Measurements from ENCODE around the gene KCNIP4.

KCNIP4 gene

DNA sequence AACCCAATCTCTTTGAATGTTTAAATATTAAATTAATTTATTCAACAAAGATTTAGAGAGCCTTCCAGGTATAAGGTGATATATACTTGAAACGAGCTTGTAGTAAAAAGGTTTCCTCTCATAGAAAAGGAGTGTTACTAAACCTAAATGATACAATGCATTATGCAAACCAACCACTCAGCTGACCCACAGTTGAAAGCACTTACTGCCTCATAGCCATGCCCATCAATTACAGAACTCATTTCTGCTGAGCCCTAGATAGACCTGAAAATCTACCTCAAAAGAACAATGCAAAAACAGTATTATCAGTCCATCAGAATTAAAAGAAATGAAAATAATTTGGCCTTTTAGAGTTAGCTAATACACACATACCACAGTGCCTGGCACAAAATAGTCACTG is 75.4 kb downstream of the KCNIP4 start:
- H3K27me3 ChIP-seq (ENCODE audit: control insufficient read depth, insufficient read depth, low read length): no peaks in the 10 kb centered on the region
- H3K4me1 ChIP-seq (ENCODE audit: control insufficient read depth, insufficient read depth, low read length): no peaks in the 10 kb centered on the region
- H3K9ac ChIP-seq (ENCODE audit: low read length): no peak overlapping the region
- H3K36me3 ChIP-seq (ENCODE audit: control insufficient read depth, insufficient read depth, low read length): no peaks in the 10 kb centered on the region
- H3K9me3 ChIP-seq (ENCODE audit: control insufficient read depth, low read length): no peaks in the 10 kb centered on the region
- H3K4me3 ChIP-seq (ENCODE audit: low read length): no peak overlapping the region

DNA sequence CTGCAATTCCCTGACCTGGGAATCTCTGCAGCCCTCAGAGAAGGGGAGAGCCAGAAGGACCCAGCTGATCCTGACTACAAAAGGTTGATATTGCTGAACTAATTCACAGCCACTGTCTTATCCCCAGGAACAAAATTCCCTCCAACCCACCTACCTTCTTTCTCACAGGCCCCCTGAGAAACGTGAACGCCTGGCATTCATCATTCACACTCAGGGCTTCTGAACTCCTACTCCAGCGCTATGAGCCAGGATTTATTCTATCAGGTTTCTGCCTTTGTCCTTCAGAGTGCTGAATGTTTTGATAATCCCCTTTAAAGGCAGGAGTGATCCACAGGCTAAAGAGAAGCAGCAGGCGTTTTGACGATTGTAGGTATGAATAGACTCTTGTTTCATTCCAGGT is 76.5 kb downstream of the KCNIP4 start:
- Histone ChIP-seq H3K27me3 (ENCODE audit: control insufficient read depth, insufficient read depth, low read length) (no peaks in the 10 kb centered on the region), H3K9ac (ENCODE audit: low read length) (no peak overlapping the region), H3K4me3 (ENCODE audit: low read length) (no peak overlapping the region), H3K36me3 (ENCODE audit: control insufficient read depth, insufficient read depth, low read length) (no peaks in the 10 kb centered on the region), H3K9me3 (ENCODE audit: control insufficient read depth, low read length) (no peaks in the 10 kb centered on the region), H3K4me1 (ENCODE audit: control insufficient read depth, insufficient read depth, low read length) (no peaks in the 10 kb centered on the region)

DNA sequence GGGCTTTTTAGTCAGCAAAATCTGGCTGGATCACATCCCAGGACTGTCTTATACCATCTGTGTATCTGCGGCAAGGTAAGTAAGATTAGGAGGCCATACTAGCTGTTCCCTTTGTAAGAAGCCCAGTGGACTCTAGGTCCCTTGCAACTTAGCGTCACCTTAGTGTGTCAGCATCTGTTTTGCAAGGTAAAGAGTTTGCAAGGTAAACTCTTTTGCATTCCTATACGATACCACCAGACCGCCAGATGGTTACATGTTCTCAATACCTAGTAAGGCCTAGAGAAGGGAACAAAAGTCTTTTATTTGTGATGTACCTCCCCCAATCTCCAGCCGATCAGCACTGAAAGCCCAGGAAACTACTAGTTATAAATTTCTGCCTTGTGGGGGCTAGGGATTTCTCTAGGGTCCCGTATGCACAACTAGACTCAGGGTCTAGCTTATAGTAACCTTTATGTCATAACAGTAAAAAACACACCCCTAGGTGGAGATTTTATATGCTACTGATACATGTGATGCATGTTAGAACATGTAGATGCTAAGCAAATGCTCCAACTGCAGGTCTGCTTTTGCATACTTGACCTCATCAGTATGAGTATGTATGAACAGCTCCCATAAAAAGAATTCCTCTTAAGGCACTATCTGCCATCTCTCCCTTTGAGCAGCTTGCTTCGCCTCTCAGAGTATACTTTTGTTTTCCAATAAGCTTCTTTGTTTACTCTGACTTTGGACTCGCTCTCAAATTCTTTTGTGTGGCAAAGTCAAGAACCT is 78.4 kb downstream of the KCNIP4 start:
- H3K4me1 ChIP-seq (ENCODE audit: control insufficient read depth, insufficient read depth, low read length): no peaks in the 10 kb centered on the region
- H3K4me3 ChIP-seq (ENCODE audit: low read length): no peak overlapping the region
- no peaks in the 10 kb centered on the region for H3K36me3 ChIP-seq (ENCODE audit: control insufficient read depth, insufficient read depth, low read length)

DNA sequence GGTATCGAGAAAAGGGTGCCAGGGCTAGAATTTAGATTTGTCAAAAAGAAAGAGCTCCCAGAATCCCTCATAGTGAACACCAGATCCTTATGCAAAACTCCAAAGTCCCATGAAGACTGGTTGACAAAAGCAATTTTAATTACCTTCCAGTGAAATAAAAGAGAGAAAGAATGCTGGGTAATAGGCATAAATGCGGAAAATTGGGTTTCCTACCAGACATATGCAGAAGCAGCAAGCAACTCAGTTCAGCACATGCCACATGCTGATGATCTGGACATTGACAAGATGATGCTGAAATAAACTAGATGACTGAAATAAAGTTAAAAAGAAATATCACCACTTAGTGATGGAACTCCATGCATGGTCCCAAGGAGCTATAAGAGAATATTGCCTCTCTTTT is 83.9 kb downstream of the KCNIP4 start:
- Histone ChIP-seq H3K4me3 (ENCODE audit: low read length) (no peak overlapping the region), H3K9ac (ENCODE audit: low read length) (no peak overlapping the region)

More for the DNA sequence above, 78.4 kb downstream of the KCNIP4 start:
- Histone ChIP-seq H3K9me3 (ENCODE audit: control insufficient read depth, low read length) (no peaks in the 10 kb centered on the region), H3K27me3 (ENCODE audit: control insufficient read depth, insufficient read depth, low read length) (no peaks in the 10 kb centered on the region), H3K9ac (ENCODE audit: low read length) (no peak overlapping the region)

DNA sequence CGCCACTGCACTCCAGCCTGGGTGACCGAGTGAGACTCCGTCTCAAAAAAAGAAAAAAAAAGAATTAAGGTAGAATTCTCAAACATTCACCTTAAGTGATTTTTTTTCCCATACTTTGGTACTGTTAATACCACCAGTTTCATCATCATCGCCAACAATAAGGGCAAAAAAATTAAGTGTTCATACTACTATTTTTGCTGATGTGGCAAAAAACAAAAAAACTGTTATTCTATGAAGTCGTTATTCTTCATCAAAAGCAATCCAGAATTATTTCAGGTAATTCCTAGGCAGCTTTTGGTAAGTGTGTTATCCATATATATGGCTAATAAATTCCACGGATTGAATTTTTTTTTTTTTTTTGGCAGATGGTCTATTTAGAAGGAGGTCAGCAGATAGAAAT is 85.7 kb downstream of the KCNIP4 start:
- H3K36me3 ChIP-seq (ENCODE audit: control insufficient read depth, insufficient read depth, low read length): no peaks in the 10 kb centered on the region

More for the DNA sequence above, 83.9 kb downstream of the KCNIP4 start:
- no peaks in the 10 kb centered on the region for H3K9me3 ChIP-seq (ENCODE audit: control insufficient read depth, low read length)
- no peaks in the 10 kb centered on the region for H3K4me1 ChIP-seq (ENCODE audit: control insufficient read depth, insufficient read depth, low read length)
- H3K36me3 ChIP-seq (ENCODE audit: control insufficient read depth, insufficient read depth, low read length): no peaks in the 10 kb centered on the region
- H3K27me3 ChIP-seq (ENCODE audit: control insufficient read depth, insufficient read depth, low read length): no peaks in the 10 kb centered on the region

DNA sequence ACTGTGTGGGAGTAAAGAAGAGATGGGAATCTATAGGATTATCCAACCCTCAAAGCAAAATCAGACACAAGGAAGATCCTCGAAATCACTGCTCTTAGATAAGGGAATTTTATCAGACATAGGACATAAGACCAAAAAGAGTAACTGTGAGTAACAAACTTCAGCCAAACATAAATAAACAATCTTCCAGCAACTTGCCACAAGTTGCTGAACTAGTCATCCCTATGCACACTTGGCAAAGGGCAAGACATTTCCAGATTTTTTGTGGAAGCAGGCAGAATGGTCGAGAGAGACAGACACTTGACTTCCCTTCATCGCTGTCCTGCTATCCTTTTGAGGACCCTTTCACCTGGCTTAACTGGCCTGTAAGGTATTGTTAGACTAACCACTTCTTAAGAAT is 89.6 kb downstream of the KCNIP4 start:
- Histone ChIP-seq H3K4me3 (ENCODE audit: low read length) (no peak overlapping the region), H3K9ac (ENCODE audit: low read length) (no peak overlapping the region), H3K36me3 (ENCODE audit: control insufficient read depth, insufficient read depth, low read length) (no peaks in the 10 kb centered on the region), H3K9me3 (ENCODE audit: control insufficient read depth, low read length) (no peaks in the 10 kb centered on the region), H3K4me1 (ENCODE audit: control insufficient read depth, insufficient read depth, low read length) (no peaks in the 10 kb centered on the region), H3K27me3 (ENCODE audit: control insufficient read depth, insufficient read depth, low read length) (no peaks in the 10 kb centered on the region)

More for the DNA sequence above, 85.7 kb downstream of the KCNIP4 start:
- no peaks in the 10 kb centered on the region for H3K27me3 ChIP-seq (ENCODE audit: control insufficient read depth, insufficient read depth, low read length)
- no peaks in the 10 kb centered on the region for H3K9me3 ChIP-seq (ENCODE audit: control insufficient read depth, low read length)
- H3K4me3 ChIP-seq (ENCODE audit: low read length): no peak overlapping the region
- H3K4me1 ChIP-seq (ENCODE audit: control insufficient read depth, insufficient read depth, low read length): no peaks in the 10 kb centered on the region
- H3K9ac ChIP-seq (ENCODE audit: low read length): no peak overlapping the region

DNA sequence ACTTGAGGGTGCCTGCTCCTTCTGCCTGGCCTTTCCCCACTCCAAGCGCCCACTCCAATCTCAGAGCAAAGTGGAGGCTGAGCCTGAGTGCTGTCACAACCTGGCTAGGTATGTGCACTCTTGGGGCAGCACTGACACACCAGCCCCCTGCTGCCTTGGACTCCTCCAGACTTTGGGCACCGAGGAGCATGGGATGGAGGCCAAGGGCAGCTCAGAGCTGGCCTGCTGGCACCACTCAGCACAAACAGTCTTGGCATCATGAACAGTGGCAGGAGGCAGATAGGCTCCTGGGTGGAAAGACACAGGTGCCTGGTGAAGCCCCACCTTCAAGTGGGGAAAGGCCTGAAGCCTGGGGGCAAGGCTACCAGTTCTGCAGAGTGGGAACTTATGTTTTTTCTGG is 91.8 kb downstream of the KCNIP4 start:
- Histone ChIP-seq H3K4me1 (ENCODE audit: control insufficient read depth, insufficient read depth, low read length) (no peaks in the 10 kb centered on the region), H3K36me3 (ENCODE audit: control insufficient read depth, insufficient read depth, low read length) (no peaks in the 10 kb centered on the region), H3K9ac (ENCODE audit: low read length) (no peak overlapping the region), H3K9me3 (ENCODE audit: control insufficient read depth, low read length) (no peaks in the 10 kb centered on the region), H3K4me3 (ENCODE audit: low read length) (no peak overlapping the region), H3K27me3 (ENCODE audit: control insufficient read depth, insufficient read depth, low read length) (no peaks in the 10 kb centered on the region)

DNA sequence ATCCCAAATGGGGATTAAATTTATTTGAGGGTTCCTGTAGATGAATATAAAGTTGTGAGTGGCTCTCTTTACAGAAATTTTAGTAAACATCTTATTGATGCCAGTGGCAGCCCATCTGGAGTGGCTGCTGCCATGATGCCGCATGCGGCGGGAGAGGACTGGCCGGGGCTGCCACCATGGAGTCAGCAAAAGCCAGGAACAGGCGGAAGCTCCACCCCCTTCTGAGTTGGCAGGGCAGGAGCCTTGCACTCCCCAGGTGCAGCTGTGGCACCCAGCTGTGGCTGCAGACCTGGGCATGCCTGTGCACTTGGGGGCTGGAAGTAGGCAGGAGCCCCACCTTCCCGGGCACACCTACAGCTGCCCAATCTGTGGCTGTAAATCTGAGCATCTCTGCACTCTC is 92.3 kb downstream of the KCNIP4 start:
- H3K36me3 ChIP-seq (ENCODE audit: control insufficient read depth, insufficient read depth, low read length): no peaks in the 10 kb centered on the region
- no peaks in the 10 kb centered on the region for H3K27me3 ChIP-seq (ENCODE audit: control insufficient read depth, insufficient read depth, low read length)
- no peak overlapping the region for H3K9ac ChIP-seq (ENCODE audit: low read length)
- H3K9me3 ChIP-seq (ENCODE audit: control insufficient read depth, low read length): no peaks in the 10 kb centered on the region
- no peak overlapping the region for H3K4me3 ChIP-seq (ENCODE audit: low read length)
- H3K4me1 ChIP-seq (ENCODE audit: control insufficient read depth, insufficient read depth, low read length): no peaks in the 10 kb centered on the region

DNA sequence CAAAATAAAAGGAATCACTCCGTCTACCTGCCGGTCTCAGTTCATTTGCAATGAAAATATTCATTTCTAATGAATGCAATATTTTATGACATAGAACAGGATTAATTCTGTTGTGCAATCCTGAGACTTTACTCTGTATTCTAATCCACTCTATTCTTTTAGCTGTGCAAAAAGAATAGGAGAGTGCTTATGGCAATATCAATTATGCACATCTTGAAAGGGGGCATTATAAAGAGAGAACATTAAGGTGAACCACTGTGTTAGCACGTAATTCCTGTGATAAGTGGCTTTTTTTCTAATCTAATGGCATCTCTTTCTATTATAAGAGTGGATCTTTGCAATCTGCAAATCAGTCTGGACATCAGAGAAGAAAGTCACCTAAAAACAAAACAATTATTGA is 99.5 kb downstream of the KCNIP4 start:
- H3K36me3 ChIP-seq (ENCODE audit: control insufficient read depth, insufficient read depth, low read length): no peaks in the 10 kb centered on the region
- no peaks in the 10 kb centered on the region for H3K4me1 ChIP-seq (ENCODE audit: control insufficient read depth, insufficient read depth, low read length)
- H3K9ac ChIP-seq (ENCODE audit: low read length): no peak overlapping the region
- no peaks in the 10 kb centered on the region for H3K27me3 ChIP-seq (ENCODE audit: control insufficient read depth, insufficient read depth, low read length)
- no peaks in the 10 kb centered on the region for H3K9me3 ChIP-seq (ENCODE audit: control insufficient read depth, low read length)
- H3K4me3 ChIP-seq (ENCODE audit: low read length): no peak overlapping the region

DNA sequence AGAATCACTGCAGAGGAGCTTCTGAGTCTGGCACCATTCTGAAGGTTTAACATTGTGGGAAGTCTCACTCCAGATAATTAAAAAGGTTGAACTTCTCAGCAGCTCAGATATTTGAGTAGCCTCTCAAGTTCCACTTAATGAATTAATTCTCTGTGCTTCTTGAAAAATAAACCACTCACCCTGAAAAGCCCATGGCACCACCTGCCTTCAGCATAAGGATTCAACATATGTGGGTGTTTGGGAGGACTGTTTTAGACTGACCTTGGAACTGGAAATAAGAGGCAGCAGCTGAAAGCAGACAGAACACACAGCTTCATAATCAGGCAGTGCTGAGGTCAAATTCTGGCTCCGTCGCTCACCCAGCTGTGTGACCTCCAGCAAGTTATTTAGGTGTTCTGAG is 100.6 kb downstream of the KCNIP4 start:
- Histone ChIP-seq H3K9me3 (ENCODE audit: control insufficient read depth, low read length) (no peaks in the 10 kb centered on the region), H3K9ac (ENCODE audit: low read length) (no peak overlapping the region), H3K4me3 (ENCODE audit: low read length) (no peak overlapping the region), H3K4me1 (ENCODE audit: control insufficient read depth, insufficient read depth, low read length) (no peaks in the 10 kb centered on the region), H3K36me3 (ENCODE audit: control insufficient read depth, insufficient read depth, low read length) (no peaks in the 10 kb centered on the region), H3K27me3 (ENCODE audit: control insufficient read depth, insufficient read depth, low read length) (no peaks in the 10 kb centered on the region)

DNA sequence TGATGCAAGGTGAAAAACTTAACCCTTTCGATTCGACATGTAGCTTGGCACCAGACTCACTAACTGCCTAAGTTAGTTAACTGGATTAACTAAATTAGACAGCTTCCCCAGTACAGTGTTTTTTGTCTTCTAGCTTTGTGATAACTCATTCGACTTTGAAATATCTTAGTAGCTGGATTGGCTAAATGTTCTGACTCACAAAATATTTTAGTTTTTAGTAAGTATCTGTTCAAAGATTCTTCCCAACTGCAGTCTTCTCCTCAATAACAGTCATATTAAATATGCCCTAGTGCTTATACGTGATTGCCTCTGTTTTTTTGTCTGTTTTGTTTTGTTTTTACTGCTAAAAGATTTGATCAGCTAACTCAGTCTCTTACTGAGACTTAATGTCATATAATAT is 102.9 kb downstream of the KCNIP4 start:
- Histone ChIP-seq H3K9me3 (ENCODE audit: control insufficient read depth, low read length) (no peaks in the 10 kb centered on the region), H3K4me1 (ENCODE audit: control insufficient read depth, insufficient read depth, low read length) (no peaks in the 10 kb centered on the region), H3K27me3 (ENCODE audit: control insufficient read depth, insufficient read depth, low read length) (no peaks in the 10 kb centered on the region), H3K4me3 (ENCODE audit: low read length) (no peak overlapping the region), H3K36me3 (ENCODE audit: control insufficient read depth, insufficient read depth, low read length) (no peaks in the 10 kb centered on the region), H3K9ac (ENCODE audit: low read length) (no peak overlapping the region)

DNA sequence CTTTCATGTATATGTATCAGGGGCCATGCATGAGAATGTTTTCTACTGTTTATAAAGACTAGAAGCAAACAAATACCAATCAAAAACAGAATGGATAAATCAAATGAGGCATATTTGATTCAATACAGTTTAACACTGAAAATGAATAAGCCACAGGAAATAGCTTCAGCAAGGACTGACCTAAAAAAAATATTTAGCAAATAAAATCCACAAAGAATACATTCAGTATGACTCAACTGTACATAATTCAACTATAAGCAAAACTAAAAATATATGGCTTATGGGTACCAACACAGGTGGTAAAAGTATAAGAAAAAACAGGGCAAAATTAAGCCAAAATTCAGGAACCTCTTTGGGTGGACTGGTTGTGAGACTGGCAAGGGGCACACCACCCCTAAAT is 112.9 kb downstream of the KCNIP4 start:
- no peaks in the 10 kb centered on the region for H3K27me3 ChIP-seq (ENCODE audit: control insufficient read depth, insufficient read depth, low read length)
- H3K4me3 ChIP-seq (ENCODE audit: low read length): no peak overlapping the region
- H3K4me1 ChIP-seq (ENCODE audit: control insufficient read depth, insufficient read depth, low read length): no peaks in the 10 kb centered on the region
- no peaks in the 10 kb centered on the region for H3K9me3 ChIP-seq (ENCODE audit: control insufficient read depth, low read length)
- no peak overlapping the region for H3K9ac ChIP-seq (ENCODE audit: low read length)
- no peaks in the 10 kb centered on the region for H3K36me3 ChIP-seq (ENCODE audit: control insufficient read depth, insufficient read depth, low read length)

DNA sequence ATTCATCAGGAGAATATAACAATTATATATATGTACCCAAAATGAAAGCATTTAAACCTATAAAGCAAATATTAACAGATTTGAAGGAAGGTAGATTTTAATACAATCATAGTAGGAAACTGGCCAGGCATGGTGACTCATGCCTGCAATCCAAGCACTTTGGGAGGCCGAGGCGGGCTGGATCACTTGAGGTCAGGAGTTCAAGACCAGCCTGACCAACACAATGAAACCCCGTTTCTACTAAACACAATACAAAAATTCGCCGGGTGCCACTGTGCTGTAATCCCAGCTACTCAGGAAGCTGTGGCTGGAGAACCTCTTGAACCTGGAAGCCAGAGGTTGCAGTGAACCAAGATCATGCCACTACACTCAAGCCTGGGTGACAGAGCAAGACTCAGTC is 118.3 kb downstream of the KCNIP4 start:
- no peaks in the 10 kb centered on the region for H3K9me3 ChIP-seq (ENCODE audit: control insufficient read depth, low read length)
- no peak overlapping the region for H3K4me3 ChIP-seq (ENCODE audit: low read length)
- H3K27me3 ChIP-seq (ENCODE audit: control insufficient read depth, insufficient read depth, low read length): no peaks in the 10 kb centered on the region
- H3K36me3 ChIP-seq (ENCODE audit: control insufficient read depth, insufficient read depth, low read length): no peaks in the 10 kb centered on the region
- H3K4me1 ChIP-seq (ENCODE audit: control insufficient read depth, insufficient read depth, low read length): no peaks in the 10 kb centered on the region
- H3K9ac ChIP-seq (ENCODE audit: low read length): no peak overlapping the region

Data from mucosa of stomach (tissue), 1 donor.